SU-DHL-6 (cell line): ENCODE measurements around the gene TTLL11.

Experiments
- EZH2phosphoT487 ChIP-seq: fragments of 200-600 bp; sonication (generic), shearing (Covaris generic); conservative IDR thresholded peaks from 2 replicates; pipeline ENCODE4 v1.6.1; 2018; ENCODE audit warnings: mild to moderate bottlenecking, antibody characterized with exemption, low read length, moderate library complexity, mixed read lengths
- TF ChIP-seq, protein P1 (sequence below): fragments of 200-600 bp; sonication (generic); IDR thresholded peaks from one replicate; pipeline ENCODE4 v1.5.1; 2017; ENCODE audit warnings: antibody characterized with exemption, mild to moderate bottlenecking, low read length, moderate library complexity; ENCODE audit not compliant: insufficient read depth, poor library complexity, severe bottlenecking

GRCh38 chr9:121927081-121927480 lies 166.0 kb downstream of the TTLL11 start:
- TF ChIP-seq, protein P1, sequence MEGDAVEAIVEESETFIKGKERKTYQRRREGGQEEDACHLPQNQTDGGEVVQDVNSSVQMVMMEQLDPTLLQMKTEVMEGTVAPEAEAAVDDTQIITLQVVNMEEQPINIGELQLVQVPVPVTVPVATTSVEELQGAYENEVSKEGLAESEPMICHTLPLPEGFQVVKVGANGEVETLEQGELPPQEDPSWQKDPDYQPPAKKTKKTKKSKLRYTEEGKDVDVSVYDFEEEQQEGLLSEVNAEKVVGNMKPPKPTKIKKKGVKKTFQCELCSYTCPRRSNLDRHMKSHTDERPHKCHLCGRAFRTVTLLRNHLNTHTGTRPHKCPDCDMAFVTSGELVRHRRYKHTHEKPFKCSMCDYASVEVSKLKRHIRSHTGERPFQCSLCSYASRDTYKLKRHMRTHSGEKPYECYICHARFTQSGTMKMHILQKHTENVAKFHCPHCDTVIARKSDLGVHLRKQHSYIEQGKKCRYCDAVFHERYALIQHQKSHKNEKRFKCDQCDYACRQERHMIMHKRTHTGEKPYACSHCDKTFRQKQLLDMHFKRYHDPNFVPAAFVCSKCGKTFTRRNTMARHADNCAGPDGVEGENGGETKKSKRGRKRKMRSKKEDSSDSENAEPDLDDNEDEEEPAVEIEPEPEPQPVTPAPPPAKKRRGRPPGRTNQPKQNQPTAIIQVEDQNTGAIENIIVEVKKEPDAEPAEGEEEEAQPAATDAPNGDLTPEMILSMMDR: no peak
- no peak for TF ChIP-seq EZH2phosphoT487
